Measurements from ENCODE around the gene GULP1.

DNA sequence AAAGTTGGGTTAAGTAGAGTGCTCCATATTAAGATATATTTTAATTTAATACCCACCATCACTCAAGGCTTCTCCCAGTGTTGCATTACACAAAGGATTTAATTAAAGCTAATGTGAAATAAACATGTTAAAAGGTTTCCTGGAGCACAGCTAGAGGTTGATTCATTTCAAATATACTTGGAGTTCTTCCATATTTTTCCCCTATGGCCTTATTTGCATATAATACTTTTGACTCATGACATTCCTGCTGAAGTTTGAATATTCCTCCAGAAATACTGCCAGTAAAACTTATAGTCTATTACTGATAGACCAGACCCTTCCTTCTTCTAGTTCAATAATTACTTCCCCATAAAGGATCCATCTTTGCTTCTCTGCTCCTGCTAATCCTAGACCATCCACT lies 227.5 kb downstream of the GULP1 start:
- TF ChIP-seq MTA3 (IDR thresholded peaks at IDR 0.05; ENCODE audit: borderline replicate concordance, low read length) (no peak), EED (IDR thresholded peaks at IDR 0.05; ENCODE audit: low read depth) (no peak)
